Hepatocyte (in vitro differentiated cells): ENCODE data around the gene ERMARD.

ENCODE experiments used
- CTCF ChIP-seq: fragments of 200-600 bp; sonication (generic); IDR thresholded peaks from 2 replicates; pipeline ENCODE4 v1.5.1; 2016; ENCODE audit warnings: antibody characterized with exemption, mild to moderate bottlenecking; ENCODE audit not compliant: poor library complexity
- EZH2phosphoT487 ChIP-seq: fragments of 200-600 bp; sonication (generic); IDR thresholded peaks from one replicate; pipeline ENCODE4 v1.6.1; 2018; ENCODE audit warnings: antibody characterized with exemption, mild to moderate bottlenecking, low read depth, moderate library complexity; ENCODE audit not compliant: unreplicated experiment, severe bottlenecking

- TF ChIP-seq CTCF (no peak), EZH2phosphoT487 (no peak)
Observed at GRCh38 chr6:169782966-169783365, 31.5 kb downstream of the ERMARD start.
